ENCODE measurements around the gene HES5.

The HES5 gene

GRCh38 chr1:2516124-2516523 lies 13.9 kb downstream of the HES5 start:
- in situ Hi-C loops (cut with MboI; ENCODE audit: low sequenced_read_pairs), result no loop called here

GRCh38 chr1:2515763-2516080 lies 14.3 kb downstream of the HES5 start:
- in situ Hi-C loops (cut with MboI; ENCODE audit: low sequenced_read_pairs), result no loop called here

GRCh38 chr1:2514863-2515762 lies 14.9 kb downstream of the HES5 start:
- in situ Hi-C loops (cut with MboI; ENCODE audit: low sequenced_read_pairs), result no loop called here

- in situ Hi-C loops (cut with MboI; ENCODE audit: low sequenced_read_pairs), result no loop called here
Observed at GRCh38 chr1:2513939-2514652, 16.0 kb downstream of the HES5 start.

GRCh38 chr1:2512862-2513421 lies 17.1 kb downstream of the HES5 start:
- in situ Hi-C loops (cut with MboI; ENCODE audit: low sequenced_read_pairs), result no loop called here

GRCh38 chr1:2510366-2511155 lies 19.5 kb downstream of the HES5 start:
- in situ Hi-C loops (cut with MboI; ENCODE audit: low sequenced_read_pairs), result no loop called here

GRCh38 chr1:2509589-2509988 lies 20.5 kb downstream of the HES5 start:
- in situ Hi-C loops (cut with MboI; ENCODE audit: low sequenced_read_pairs), result no loop called here

GRCh38 chr1:2508751-2509150 lies 21.3 kb downstream of the HES5 start:
- in situ Hi-C loops (cut with MboI; ENCODE audit: low sequenced_read_pairs), result no loop called here

GRCh38 chr1:2508180-2508579 lies 21.9 kb downstream of the HES5 start:
- in situ Hi-C loops (cut with MboI; ENCODE audit: low sequenced_read_pairs), result no loop called here

GRCh38 chr1:2507744-2508155 lies 22.3 kb downstream of the HES5 start:
- in situ Hi-C loops (cut with MboI; ENCODE audit: low sequenced_read_pairs), result no loop called here

GRCh38 chr1:2506901-2507565 lies 23.0 kb downstream of the HES5 start:
- in situ Hi-C loops (cut with MboI; ENCODE audit: low sequenced_read_pairs), result no loop called here

GRCh38 chr1:2506007-2506860 lies 23.8 kb downstream of the HES5 start:
- in situ Hi-C loops (cut with MboI; ENCODE audit: low sequenced_read_pairs), result no loop called here

GRCh38 chr1:2505461-2505994 lies 24.5 kb downstream of the HES5 start:
- in situ Hi-C loops (cut with MboI; ENCODE audit: low sequenced_read_pairs), result no loop called here

GRCh38 chr1:2504949-2505272 lies 25.2 kb downstream of the HES5 start:
- in situ Hi-C loops (cut with MboI; ENCODE audit: low sequenced_read_pairs), result no loop called here

- in situ Hi-C loops (cut with MboI; ENCODE audit: low sequenced_read_pairs), result no loop called here
Observed at GRCh38 chr1:2504225-2504948, 25.7 kb downstream of the HES5 start.

- in situ Hi-C loops (cut with MboI; ENCODE audit: low sequenced_read_pairs), result no loop called here
Observed at GRCh38 chr1:2503554-2504224, 26.4 kb downstream of the HES5 start.

- in situ Hi-C loops (cut with MboI; ENCODE audit: low sequenced_read_pairs), result no loop called here
Observed at GRCh38 chr1:2502661-2503553, 27.2 kb downstream of the HES5 start.
